Measurements from ENCODE around the gene INSIG2. TPM values are rescaled to one million over a fixed set of nuclear protein-coding genes. Genes with fewer than 3 reads are reported as not detected.
"Not testable (repeated sequence)": the region's sequence is repeated elsewhere in the genome, so short reads cannot be mapped to it uniquely, and the experiment has no call there.

The INSIG2 gene
- total RNA-seq, 1 donor from 2014 or later: 16.8 TPM

DNA sequence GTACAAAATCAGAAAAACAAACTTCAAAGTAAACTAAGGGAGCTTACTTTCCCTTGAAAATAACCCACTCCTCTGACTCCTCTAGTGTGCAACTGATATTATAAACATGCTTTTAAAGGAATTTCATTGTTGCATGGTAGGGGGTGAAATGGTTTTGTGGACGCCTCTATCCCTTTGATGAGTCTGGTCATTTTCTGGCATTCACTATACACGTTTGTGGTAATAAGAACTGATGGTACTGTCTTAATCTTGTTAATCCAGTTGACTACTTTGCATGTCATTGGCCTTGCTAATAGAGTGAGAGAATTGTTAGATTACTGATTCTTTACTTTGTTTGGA, 2.8 kb downstream of the INSIG2 start:
- CTCF ChIA-PET: no interaction called here
- ATAC-seq (ENCODE audit: low read depth) (no peak), DNase-seq (no peak)
- Mint-ChIP-seq H3K36me3 (ENCODE audit: low read depth) (peaks cover 9% of the 10 kb centered on the region), H3K27ac (no peak overlapping the region), H3K4me3 (no peak overlapping the region), H3K27me3 (no peaks in the 10 kb centered on the region), H3K9me3 (no peaks in the 10 kb centered on the region), H3K4me1 (peaks cover 47% of the 10 kb centered on the region)
- intact Hi-C loops (cut with micrococcal nuclease): no loop called here
- POLR2A ChIA-PET: no interaction called here
- TF ChIP-seq, protein P1, sequence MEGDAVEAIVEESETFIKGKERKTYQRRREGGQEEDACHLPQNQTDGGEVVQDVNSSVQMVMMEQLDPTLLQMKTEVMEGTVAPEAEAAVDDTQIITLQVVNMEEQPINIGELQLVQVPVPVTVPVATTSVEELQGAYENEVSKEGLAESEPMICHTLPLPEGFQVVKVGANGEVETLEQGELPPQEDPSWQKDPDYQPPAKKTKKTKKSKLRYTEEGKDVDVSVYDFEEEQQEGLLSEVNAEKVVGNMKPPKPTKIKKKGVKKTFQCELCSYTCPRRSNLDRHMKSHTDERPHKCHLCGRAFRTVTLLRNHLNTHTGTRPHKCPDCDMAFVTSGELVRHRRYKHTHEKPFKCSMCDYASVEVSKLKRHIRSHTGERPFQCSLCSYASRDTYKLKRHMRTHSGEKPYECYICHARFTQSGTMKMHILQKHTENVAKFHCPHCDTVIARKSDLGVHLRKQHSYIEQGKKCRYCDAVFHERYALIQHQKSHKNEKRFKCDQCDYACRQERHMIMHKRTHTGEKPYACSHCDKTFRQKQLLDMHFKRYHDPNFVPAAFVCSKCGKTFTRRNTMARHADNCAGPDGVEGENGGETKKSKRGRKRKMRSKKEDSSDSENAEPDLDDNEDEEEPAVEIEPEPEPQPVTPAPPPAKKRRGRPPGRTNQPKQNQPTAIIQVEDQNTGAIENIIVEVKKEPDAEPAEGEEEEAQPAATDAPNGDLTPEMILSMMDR (IDR thresholded peaks at IDR 0.05): no peak

DNA sequence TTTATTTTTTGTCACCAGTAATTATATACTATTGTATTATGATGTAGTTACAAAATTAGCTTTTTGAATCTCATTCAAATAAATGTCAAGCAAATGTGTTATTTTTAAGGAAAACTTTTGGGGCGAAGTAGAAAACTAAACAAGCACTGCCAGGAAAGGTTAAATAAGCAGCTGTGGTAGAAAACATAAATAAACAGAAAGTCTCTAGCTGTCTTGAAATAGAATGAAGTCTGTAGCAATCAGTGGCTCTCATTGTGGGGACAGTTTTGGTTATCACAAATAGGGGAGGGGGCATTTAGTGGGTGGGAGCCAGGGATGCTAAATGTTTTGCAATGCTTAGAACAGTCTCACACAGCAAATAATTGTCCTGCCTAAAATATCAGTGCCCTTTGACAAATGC, 3.4 kb downstream of the INSIG2 start:
- TF ChIP-seq, protein P1 (IDR thresholded peaks at IDR 0.05): no peak
- Mint-ChIP-seq H3K4me3 (no peak overlapping the region), H3K36me3 (ENCODE audit: low read depth) (peaks cover 13% of the 10 kb centered on the region), H3K9me3 (no peaks in the 10 kb centered on the region), H3K27ac (no peak overlapping the region), H3K27me3 (no peaks in the 10 kb centered on the region), H3K4me1 (peaks cover 47% of the 10 kb centered on the region)
- ChIA-PET POLR2A (no interaction called here), CTCF (no interaction called here)
- DNase-seq (no peak), ATAC-seq (ENCODE audit: low read depth) (no peak)
- intact Hi-C loops (cut with micrococcal nuclease): no loop called here

DNA sequence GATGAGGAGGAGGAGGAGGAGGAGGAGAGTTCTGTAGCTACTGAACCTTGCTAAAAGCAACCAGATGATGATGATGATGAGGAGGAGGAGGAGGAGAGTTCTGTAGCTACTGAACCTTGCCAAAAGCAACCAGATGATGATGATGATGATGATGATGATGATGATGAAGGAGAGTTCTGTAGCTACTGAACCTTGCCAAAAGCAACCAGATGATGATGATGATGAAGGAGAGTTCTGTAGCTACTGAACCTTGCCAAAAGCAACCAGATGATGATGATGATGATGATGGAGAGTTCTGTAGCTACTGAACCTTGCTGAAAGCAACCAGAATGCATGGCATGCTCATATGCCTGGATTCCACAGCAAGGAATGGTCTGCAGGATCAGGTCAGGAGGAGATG, 5.8 kb downstream of the INSIG2 start:
- intact Hi-C loops (cut with micrococcal nuclease): not testable (repeated sequence)

DNA sequence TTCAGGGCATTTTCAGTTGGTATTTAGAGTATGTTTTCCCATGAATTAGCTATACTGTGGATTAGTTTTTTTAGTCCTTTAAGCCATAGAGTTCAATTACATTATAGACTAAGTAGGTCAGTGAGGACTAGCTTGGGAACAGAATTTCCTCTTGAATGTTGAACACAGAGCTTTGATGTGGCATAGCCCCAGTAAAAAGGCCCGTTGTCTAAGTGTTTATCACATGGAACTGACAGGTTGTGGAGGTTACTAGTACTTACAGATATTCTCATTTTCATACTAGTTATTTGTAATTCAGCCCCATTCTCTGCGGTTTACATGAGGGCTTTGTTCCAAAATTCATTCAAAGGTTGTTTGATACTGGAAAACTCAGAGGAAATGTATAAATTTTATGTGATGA, 6.2 kb downstream of the INSIG2 start:
- peaks cover 24% of the 10 kb centered on the region for H3K36me3 Mint-ChIP-seq (ENCODE audit: low read depth)
- POLR2A ChIA-PET: interaction anchor here (0.6 kb wide), 1 partner anchor 42 kb away, joined by 3 read pairs; no protein-coding TSS in a partner anchor
- peak overlapping the region; percentile 4 for H3K27ac Mint-ChIP-seq
- H3K4me3 Mint-ChIP-seq: no peak overlapping the region
- H3K27me3 Mint-ChIP-seq: no peaks in the 10 kb centered on the region
- CTCF ChIA-PET: no interaction called here
- intact Hi-C loops (cut with micrococcal nuclease): no loop called here
- no peak for DNase-seq
- peaks cover 47% of the 10 kb centered on the region for H3K4me1 Mint-ChIP-seq
- ATAC-seq (ENCODE audit: low read depth): no peak
- TF ChIP-seq, protein P1 (IDR thresholded peaks at IDR 0.05): no peak
- no peaks in the 10 kb centered on the region for H3K9me3 Mint-ChIP-seq

More for the DNA sequence above, 5.8 kb downstream of the INSIG2 start:
- POLR2A ChIA-PET: interaction anchor here (0.6 kb wide), 1 partner anchor 42 kb away, joined by 3 read pairs; no protein-coding TSS in a partner anchor
- peaks cover 22% of the 10 kb centered on the region for H3K36me3 Mint-ChIP-seq (ENCODE audit: low read depth)
- H3K9me3 Mint-ChIP-seq; ATAC-seq (ENCODE audit: low read depth); H3K4me3 Mint-ChIP-seq; H3K27me3 Mint-ChIP-seq; DNase-seq; CTCF ChIA-PET: not testable (repeated sequence)
- H3K4me1 Mint-ChIP-seq: peaks cover 47% of the 10 kb centered on the region
- H3K27ac Mint-ChIP-seq: peak overlapping the region; percentile 4

DNA sequence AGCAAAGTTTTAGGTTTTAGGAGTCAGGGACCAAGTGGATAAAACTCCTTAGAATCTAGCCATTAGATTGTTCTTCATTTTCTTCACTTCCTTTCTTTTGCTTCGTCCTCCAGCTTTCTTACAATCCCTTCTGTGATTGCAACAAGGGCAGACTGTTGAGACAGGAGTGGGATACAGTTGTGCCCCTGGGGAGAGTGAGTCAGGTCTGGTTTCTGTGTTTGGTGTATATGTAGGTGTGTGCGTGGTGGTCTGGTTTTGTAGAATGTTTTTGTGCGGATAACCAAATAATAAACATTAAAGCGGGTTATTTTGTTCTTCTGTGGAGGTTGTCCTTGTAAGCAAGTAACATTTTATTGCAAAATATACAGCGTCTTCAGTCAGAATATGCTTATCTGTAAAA, 7.3 kb downstream of the INSIG2 start:
- Mint-ChIP-seq H3K9me3 (no peaks in the 10 kb centered on the region), H3K27me3 (no peaks in the 10 kb centered on the region), H3K27ac (no peak overlapping the region), H3K36me3 (ENCODE audit: low read depth) (peaks cover 33% of the 10 kb centered on the region), H3K4me1 (peaks cover 43% of the 10 kb centered on the region), H3K4me3 (no peak overlapping the region)
- TF ChIP-seq, protein P1 (IDR thresholded peaks at IDR 0.05): no peak
- ChIA-PET CTCF (no interaction called here), POLR2A (no interaction called here)
- intact Hi-C loops (cut with micrococcal nuclease): no loop called here
- DNase-seq (no peak), ATAC-seq (ENCODE audit: low read depth) (no peak)

DNA sequence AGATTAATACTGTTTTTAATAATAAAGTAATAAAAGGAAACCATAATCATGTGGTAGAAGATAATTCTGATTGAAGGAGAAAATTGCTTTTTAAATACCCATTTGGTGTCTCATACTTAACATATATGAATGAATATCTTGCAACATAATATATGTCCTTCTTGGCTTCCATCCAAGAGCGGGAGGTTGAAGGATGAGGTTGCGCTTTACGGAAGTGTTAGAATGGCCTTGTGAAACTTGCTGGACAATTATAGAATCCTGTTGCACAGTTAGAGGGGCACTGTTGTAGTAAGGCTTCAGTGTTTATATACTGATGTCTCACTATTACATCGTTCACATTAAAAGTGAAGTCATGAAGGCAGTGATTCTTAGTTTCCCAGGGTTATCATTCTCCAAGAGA, 9.4 kb downstream of the INSIG2 start:
- H3K4me1 Mint-ChIP-seq: peaks cover 33% of the 10 kb centered on the region
- ATAC-seq (ENCODE audit: low read depth) (no peak), DNase-seq (no peak)
- H3K27ac Mint-ChIP-seq: no peak overlapping the region
- H3K4me3 Mint-ChIP-seq: no peak overlapping the region
- intact Hi-C loops (cut with micrococcal nuclease): no loop called here
- no peaks in the 10 kb centered on the region for H3K9me3 Mint-ChIP-seq
- peaks cover 50% of the 10 kb centered on the region for H3K36me3 Mint-ChIP-seq (ENCODE audit: low read depth)
- TF ChIP-seq, protein P1 (IDR thresholded peaks at IDR 0.05): no peak
- POLR2A ChIA-PET: no interaction called here
- CTCF ChIA-PET: no interaction called here
- no peaks in the 10 kb centered on the region for H3K27me3 Mint-ChIP-seq
